GM21576 (cell line): ENCODE data around the gene STX2.
"Not testable (repeated sequence)": the region's sequence is repeated elsewhere in the genome, so short reads cannot be mapped to it uniquely, and the experiment has no call there.

Experiments used
- ATAC-seq: cut with Tn5 transposase; IDR thresholded peaks from one replicate; pipeline ENCODE4 v1.9.1; 2021; ENCODE audit warnings: mild to moderate bottlenecking, moderate library complexity; ENCODE audit not compliant: unreplicated experiment

The STX2 gene

DNA sequence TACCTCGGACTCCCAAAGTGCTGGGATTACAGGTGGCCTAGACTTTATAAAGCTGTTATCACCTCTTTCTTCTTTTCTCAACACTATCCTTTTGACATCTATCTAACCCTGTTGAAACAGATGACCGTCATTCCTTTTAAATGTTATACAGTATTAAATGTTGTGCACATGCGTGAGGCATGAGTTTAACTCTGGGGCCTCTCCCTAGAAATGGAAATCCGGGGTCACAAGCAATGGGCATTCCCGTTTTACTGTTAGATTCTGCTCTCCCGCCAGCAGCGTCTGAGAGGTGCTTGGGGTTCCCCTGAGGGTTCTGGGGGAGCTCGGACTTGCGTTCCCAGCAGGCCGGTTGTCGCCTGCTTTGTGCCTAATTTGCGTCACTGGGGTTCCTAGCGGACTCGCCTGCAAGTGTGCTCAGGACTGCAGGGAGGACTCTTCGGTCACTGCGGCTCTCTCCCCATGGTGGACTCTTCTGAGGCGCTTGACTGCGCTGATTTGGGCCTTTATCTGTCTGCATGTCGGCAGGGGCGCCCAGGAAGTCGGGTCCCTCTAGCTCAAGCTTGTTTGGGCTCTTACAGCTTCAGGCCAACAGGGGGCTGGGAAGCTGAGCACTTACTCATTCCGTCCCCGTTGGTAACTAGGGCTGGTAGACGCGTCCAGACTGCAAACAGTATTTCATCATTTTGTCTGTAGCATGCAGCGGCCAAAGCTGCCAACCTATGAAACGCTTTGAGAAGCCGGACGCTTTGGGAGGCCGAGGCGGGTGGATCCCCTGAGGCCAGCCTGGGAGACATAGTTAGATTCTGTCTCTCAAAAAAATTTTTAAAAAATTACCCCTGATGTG, 31.6 kb upstream of the STX2 start:
- ATAC-seq, result peak; percentile 50

DNA sequence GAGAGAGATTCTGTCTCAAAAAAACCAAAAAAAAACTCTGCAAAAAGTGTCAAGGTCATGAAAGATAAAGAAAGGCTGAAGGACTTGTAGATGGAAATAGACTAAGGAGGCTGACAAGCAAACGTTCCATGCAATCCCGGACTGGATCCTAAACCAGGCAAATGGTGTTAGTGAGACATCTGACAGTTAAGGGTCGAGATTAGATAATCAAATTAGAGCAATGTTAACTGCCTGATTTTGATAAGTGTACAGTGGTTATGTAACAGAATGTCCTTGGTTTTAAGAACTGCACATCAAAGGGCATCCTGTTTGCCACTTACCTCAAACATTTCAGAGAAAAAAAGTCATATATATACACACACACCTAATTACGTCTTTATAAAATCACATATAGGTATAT, 29.4 kb upstream of the STX2 start:
- ATAC-seq, result no peak

DNA sequence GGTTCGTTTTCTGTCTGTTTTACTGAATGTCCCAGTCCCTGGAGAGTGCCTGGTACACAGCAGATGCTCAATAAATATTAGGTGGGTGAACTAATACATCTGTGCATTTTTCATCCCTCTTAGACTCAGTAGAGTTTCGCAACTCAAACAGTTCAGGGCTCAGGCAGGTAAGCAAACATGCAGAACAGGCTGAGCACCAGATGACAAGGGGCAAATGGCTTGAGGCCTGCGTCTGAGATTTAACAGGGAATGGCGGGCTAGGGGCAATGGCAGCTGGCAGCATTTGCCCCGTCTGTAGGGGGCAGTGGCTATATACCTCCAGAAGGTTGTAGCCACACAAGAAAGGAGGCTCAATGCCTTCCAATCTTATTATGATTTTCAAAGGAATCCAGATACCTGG, 24.2 kb upstream of the STX2 start:
- no peak for ATAC-seq

DNA sequence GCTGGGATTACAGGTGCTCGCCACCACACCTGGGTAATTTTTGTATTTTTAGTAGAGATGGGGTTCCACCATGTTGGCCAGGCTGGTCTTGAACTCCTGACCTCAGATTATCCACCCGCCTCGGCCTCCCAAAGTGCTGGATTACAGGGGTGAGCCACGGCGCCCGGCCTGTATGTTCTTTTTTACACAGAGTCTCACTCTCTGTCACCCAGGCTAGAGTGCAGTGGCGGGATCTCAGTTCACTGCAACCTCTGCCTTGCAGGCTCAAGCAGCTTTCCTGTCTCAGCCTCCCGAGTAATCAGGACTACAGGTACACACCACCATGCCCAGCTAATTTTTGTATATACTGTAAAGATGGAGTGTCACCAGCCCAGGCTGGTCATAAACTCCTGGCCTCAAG, 23.7 kb upstream of the STX2 start:
- ATAC-seq, result not testable (repeated sequence)

DNA sequence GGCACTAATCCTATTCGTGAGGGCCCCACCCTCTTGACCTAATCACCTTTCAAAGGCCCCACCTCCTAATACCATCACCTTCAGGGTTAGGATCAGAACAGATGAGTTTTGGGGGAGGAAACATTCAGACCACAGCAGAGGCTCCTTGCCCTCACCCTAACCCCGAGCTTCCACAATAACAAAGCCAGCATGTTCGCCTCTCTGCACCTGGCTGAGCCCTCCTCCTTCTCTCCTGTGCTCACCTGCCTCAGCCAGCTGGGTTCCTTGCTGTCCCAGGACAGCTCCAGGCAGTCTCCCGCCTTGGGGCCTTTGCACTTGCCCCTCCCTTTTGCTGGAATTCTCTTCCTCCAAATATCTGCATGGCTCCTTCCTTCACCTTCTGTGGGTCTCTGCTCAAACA, 23.1 kb upstream of the STX2 start:
- ATAC-seq, result no peak

DNA sequence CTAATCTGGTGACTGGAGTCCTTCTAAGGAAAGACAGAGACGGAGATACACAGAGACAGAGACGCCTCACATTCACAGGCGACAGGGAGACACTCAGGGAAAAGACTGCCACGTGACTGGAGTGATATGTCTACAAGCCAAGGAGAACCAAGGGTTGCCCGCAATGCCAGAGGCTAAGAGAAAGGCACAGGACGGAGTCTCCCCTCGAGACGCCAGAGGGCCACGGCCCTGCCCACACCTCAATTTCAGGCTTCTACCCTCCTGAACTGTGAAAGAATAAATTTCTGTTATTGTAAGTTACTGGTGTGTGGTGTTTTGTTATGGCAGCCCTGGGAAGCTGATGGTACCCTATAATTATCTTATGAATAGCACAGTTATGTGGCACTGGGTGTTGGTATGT, 21.3 kb upstream of the STX2 start:
- ATAC-seq, result no peak

DNA sequence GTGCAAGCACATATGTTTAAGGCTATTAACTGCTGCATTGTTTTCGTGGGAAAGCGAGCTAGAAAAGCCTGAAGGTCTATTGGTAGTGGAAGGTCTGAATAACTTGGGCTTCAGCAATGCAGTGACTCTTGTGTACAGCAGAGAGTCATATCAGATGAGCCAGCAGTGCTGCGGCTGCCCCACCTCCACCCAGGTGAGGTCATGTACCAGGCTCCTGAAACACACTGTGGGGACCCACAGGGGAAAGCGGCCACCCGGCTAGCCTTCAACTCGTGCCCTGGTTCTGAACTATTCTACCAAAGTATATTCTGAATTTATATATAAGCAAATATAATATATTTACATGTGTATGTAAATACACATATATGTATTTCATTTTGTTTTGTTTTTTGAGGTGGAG, 20.1 kb upstream of the STX2 start:
- no peak for ATAC-seq

DNA sequence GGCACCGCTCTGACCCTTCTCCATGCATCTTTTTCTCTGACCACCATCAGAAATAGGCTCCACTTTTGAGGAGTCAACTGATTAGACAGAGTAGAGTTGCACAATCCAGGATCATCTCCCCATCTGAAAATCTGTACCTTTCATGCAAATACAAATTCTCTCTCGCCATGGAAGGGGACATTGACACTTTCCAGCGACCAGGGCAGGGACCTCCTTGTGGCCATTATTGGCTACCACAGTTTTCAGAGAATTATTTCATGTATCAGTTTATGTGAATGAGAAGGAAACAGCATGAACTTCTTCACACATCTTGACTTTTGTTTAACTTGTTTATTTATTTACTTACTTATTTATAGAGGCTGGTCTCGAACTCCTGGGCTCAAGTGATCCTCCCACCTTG, 19.0 kb upstream of the STX2 start:
- ATAC-seq, result no peak

DNA sequence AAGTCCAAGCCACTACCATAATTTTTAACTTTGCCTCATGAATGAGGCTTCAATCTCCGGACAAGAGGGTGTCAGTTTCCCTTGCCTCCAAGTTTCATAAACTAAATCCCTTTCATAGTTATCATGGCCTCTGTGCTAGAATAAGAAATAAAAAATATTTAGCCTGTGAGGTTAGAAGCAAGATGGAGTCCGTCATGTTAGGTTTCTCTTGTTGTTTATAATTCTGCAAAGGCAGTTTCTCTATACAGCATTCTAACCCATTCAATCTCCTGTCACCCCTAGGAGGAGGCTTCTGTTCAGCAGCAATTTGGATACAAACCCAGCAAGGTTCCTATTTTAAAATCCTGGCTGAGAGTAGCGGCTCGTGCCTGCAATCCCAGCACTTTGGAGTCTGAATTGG, 17.0 kb upstream of the STX2 start:
- ATAC-seq, result no peak

DNA sequence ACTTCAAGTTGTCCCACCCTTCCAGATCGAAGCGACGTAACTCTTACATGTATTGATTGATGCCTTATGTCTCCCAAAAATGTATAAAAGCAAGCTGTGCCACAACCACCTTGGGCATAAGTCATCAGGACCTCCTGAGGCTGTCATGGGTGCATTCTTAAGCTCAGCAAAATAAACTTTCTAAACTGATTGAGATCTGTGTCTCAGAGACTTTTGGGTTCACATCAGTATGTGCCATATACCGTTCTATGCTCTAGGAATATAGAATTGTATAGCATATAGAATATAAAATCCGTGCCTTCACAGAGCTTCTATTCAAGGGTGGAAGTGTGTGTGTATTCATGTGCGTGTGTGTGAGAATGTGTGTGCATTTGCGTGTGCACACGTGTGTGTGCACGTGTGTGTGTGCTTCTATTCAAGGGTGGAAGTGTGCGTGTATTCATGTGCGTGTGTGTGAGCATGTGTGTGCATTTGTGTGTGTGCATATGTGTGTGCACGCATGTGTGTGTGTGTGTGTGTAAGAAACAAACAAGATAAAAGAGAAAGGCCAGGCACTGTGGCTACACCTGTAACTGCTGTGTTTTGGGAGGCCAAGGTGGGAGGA, 11.5 kb upstream of the STX2 start:
- no peak for ATAC-seq

DNA sequence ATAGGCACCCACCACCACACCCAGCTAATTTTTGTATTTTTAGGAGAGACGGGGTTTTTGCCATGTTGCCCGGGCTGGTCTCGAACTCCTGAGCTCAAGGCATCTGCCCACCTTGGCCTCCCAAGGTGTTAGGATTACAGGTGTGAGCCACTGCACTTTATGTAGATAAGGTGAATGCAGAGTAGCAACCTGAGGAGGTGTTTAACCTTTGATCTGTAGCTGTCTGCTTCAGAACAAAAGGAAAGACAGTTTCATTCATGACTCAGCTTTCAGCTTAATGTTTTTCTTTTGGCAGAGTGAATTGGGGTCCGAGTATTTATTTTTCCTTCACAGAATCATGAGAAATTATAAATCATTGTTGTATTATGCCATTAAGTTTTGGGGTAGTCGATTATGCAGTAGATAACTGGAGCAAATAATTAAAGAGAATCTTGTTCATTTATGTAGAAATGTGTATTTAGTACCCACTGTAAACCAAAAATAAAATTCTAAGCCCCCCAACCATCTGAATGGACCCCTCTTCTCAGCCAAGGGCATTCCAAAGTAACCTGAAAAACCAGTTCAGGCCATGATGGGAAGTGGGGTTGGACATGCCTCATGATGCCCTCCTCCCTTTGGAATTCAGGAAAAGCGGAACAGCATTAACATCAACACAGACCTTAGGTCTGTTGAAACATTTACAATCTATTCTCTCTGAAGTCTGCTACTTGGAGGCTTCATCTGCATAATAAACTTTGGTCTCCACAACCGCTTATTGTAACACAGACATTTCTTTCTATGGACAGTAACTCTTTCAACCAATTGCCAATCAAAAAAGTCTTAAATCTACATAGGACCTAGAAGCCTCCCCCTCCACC, 10.7 kb upstream of the STX2 start:
- no peak for ATAC-seq

DNA sequence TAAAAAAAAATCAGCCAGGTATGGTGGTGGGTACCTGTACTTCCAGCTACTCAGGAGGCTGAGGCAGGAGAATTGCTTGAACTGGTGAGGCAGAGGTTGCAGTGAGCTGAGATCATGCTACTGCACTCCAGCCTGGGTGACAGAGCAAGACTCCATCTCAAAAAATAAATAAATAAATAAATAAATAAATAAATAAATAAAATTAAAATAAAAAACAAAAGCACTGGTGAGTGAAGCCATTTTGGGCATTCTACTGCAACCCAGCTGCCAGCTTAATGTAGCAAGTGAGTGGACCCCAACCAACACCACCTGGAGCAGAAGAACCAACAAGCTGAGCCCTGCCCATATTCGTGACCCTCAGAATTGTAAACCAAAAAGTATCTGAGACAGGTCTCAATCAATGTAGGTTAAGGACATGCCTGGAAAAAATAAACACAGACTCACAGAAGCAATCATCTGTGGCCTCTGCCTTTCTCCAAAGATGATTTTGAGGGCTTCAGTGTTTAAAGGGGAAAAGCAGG, 9.8 kb upstream of the STX2 start:
- not testable (repeated sequence) for ATAC-seq

DNA sequence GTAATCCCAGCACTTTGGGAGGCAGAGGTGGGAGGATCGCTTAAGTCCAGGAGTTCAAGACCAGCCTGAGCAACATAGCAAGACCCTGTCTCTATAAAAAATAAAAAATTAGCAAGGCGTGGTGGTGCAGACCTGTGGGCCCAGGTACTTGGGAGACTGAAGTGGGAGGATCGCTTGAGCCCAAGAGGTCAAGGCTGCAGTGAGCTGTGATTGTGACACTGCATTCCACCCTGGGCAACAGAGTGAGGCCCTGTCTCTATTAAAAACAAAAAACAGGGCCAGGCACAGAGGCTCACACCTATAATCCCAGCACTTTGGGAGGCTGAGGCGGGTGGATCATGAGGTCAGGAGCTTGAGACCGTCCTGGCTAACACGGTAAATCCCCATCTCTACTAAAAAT, 9.1 kb upstream of the STX2 start:
- ATAC-seq, result not testable (repeated sequence)

DNA sequence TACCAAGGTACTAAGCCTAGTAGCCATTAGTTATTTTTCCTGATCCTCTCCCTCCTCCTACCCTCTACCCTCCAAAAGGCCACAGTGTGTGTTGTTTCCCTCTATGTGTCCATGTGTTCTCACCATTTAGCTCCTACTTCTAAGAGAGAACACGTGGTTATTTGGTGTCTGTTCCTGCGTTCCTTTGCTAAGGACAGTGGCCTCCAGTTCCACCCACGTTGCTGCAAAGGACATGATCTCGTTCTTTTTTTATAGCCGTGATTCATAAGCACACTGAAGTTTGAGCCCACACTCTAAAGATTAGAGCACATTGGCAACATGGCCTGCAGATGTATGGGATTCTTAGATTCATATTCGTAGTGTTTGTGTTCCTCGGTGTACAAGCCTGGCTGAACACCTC, 8.1 kb upstream of the STX2 start:
- ATAC-seq, result no peak

DNA sequence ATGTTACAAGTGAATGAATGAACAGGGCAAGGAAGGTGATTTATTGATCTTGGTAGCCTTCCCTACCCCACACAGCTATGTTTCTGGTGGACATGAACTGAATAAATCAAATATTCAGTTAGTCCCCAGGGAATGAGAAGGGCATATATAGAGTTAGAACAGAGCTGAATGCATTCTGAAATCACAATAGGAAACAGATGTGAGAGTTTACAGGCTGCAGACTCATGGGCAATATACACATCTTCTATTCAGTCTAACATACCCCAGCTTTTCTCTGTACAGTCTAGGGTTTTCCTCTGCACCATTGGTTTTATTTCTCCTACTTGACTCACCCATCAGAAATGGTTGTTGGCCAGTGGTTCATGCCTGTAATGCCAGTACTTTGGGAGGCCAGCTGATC, 7.3 kb upstream of the STX2 start:
- ATAC-seq, result no peak

DNA sequence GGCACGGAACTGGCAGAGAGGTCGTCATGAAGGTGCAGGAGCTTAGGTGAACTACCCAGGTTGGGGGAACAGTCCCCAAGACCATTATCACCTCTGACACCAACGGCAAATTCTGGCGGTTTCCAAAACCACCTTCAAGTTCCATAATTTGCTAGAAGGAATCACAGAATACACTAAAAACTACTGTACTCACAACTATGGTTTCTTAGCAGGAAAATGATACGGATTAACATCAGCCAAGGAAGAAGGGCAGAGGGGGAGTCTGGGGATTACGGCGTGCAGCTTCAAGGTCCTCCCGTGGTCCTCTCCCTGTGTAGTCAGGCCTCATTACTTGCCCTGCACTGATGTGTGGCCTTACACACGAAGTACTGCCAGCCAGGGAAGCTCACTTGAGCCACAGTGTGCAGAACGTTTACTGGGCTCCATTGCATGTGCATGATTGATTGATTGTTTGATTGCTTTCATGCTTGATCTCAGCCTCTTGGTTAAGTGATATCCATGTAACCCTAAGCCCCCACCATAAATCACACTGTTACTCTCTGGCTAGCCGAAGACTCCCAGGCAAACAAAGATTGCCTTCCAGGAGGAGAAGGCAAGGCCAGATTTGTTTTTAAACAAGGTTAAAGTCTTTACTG, 837 bp upstream of the STX2 start:
- ATAC-seq, result no peak

DNA sequence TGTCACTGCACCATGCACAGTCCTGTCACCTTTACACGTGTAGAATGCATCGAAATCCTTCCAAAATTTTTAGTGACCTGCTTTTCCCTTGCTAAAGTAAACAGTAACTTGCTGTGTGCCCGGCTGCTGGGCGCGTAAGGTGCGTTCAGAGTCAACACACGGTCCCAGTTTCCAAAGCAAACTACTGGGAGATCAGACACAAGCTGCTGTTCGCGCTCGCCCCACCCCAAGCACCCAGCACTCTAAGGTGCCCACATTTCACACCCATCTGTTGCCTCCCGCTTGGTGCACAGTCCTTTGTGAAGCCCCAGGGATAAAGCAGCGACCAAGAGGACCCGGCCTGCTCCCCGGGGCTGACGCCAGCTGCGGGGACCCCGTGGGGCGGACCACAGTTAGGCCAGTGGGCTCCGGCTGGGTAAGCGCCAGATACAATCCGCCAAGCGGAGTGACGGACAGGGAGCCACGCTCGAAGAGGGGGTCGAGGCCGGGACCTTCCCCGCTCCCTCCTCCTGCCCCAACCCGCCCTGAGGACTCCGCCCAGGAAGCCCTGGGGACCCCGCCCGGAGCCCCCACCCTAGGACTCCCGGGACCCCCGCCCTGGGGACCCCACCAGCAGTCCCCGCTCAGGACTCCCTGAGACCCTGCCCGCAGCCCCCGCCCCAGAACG, 633 bp downstream of the STX2 start:
- no peak for ATAC-seq

DNA sequence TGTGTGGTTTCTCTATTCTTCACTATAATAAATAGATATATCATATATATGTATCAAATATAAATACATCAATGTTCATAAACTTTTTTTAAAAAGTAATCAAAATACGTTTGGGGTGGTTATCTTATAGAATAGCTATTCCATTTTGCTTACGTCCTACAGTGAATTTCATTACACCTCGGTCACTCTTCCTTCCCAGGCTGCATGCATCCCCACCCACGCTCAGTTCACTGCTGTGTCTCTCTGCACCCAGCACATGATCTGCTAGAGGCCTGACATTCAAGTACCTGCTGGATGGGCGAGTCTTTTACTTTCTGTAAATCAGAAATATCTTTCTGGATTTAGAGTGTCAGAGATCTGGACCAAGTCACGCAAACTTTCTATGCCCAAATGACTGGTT, 3.6 kb downstream of the STX2 start:
- no peak for ATAC-seq

DNA sequence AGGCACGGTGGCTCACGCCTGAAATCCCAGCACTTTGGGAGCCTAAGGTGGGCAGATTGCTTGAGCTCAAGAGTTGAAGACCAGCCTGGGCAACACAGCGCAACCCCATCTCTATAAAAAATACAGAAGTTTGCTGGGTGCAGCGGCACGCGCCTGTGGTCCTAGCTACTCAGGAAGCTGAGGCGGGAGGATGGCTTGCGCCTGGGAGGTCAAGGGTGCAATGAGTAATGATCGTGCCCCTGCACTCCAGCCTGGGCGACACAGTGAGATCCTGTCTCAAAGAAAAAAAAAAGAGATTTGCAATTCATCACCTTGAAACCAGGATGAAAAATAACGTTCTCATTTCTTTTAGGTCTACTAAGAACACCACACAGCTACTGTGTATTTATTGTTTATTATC, 4.0 kb downstream of the STX2 start:
- ATAC-seq, result no peak

DNA sequence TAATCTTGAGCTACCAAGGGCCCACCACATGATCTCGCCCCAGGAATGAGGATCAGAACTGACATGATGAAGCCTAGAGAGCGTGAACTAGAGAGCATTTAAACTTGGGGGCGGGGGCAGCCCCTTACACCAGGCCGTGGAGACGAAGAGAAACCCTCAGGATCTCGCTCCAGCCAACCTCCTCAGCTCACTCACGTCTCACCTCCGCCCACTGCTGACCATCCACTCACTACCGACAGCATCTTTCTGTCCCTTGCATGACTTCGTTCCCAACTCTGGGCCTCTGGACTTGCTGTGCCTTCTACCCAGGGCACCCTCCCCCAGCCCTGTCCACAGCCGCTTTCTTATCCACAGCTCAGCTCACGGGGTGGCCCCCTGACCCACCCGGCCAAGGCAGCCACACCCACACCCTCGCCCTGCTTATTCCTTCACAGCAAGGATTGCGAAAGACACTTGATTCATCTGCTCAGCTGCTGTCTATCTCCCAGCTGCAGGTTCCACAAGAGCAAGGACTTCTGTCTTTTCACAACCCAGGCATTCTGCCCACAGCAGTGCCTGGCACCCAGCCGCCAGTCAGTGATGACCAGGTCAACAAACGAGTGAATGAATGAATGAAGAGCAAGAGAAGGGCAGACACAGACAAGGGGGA, 6.4 kb downstream of the STX2 start:
- no peak for ATAC-seq
